GM21576 (cell line): ENCODE measurements around the gene ALLC.
"Not testable (repeated sequence)": the region's sequence is repeated elsewhere in the genome, so short reads cannot be mapped to it uniquely, and the experiment has no call there.

Experiments
- ATAC-seq: cut with Tn5 transposase; IDR thresholded peaks from one replicate; pipeline ENCODE4 v1.9.1; 2021; ENCODE audit warnings: mild to moderate bottlenecking, moderate library complexity; ENCODE audit not compliant: unreplicated experiment

The ALLC gene

DNA sequence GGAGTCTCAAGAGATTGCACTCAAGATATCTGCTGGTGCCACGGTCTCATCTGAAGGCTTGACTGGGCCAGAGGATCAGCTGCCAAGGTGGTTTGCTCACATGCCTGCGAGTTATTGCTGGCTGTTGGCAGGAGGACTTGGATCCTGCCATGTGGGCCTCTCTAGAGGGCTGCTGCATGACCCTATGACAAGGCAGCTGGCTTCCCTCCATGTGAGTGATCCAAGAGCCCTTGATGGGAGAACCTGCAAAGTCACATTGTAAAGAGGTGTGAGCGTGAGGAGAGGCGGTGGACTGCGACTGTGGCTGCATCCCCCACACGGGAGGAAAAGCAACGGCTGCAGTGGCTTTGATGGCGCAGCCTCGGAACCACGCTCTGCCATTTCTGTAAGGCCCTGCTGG lies 4.0 kb upstream of the ALLC start:
- ATAC-seq = no peak

DNA sequence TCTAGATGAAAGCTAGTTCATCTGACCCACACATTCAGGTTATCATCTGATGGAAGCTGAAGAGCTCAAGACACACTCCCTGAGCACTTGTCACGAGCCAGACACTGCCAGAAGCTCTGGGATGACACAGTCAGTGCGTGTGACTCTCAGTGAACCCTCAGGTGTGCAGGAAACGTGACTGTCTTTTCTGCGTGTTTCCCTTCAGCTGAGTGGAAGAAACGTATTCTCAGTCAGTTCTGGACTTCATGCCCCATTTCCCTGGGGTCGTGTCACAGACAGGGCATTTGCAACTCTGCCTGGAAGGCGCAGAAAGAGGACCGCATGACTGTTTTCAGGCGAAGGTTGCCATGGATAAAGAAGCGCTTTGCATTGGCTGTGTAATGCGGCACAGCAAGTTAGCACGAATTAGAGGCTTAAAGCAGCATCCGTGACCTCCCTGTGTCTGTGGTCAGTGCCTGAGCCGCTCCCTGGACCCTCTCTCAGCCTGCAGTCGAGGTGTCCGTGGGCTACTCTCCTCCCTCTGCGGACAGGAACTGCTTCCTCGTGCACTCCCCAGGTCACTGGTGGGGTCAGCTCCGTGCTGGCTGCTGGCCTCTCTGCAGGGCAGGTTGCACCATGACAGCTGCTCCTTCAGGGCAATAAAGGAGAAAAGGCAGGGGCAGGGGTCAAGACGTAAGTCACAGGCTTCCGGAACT lies 3.3 kb upstream of the ALLC start:
- ATAC-seq = no peak

DNA sequence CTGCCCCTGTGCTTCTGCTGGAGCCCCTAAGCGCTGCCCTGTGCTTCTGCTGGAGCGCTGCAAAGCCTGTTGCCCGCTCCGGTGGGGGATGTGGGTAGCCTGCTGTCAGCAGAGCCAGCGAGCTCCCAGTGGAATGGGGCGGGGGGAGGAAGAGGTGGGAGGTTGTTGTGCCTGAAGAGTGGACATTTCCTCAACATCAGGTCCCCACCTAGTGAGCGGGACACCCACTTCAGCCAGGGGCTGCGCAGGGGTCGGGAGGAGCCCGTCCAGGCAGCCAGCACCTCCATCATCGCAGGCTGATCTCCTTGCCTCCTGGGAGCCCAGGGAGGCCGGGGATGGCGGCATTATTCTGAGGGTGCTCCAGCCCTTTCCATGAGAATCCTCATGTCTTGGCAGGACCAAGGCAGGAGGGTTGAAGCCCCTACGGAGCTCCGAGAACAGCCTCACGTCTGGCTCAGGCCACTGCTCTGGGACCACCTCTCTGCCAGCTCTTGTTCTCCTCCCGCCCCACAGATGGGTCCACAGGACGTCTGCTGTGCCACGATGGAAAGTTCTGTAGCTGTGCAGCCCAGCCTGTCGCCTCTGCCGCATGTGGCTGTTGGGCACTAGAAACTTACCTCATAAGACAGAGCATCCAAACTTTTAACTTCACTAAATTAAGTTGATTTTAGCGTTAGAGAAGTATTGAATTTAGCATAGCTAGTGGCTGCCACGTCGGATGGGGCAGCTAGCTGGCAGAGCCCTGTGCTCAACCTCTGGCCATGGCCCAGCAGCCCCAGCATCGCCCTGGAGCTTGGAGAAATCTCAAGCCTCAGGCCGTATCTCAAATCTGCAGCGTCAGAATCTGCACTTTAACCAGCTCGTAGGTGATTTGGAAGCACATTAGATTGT lies 1.9 kb upstream of the ALLC start:
- no peak for ATAC-seq

DNA sequence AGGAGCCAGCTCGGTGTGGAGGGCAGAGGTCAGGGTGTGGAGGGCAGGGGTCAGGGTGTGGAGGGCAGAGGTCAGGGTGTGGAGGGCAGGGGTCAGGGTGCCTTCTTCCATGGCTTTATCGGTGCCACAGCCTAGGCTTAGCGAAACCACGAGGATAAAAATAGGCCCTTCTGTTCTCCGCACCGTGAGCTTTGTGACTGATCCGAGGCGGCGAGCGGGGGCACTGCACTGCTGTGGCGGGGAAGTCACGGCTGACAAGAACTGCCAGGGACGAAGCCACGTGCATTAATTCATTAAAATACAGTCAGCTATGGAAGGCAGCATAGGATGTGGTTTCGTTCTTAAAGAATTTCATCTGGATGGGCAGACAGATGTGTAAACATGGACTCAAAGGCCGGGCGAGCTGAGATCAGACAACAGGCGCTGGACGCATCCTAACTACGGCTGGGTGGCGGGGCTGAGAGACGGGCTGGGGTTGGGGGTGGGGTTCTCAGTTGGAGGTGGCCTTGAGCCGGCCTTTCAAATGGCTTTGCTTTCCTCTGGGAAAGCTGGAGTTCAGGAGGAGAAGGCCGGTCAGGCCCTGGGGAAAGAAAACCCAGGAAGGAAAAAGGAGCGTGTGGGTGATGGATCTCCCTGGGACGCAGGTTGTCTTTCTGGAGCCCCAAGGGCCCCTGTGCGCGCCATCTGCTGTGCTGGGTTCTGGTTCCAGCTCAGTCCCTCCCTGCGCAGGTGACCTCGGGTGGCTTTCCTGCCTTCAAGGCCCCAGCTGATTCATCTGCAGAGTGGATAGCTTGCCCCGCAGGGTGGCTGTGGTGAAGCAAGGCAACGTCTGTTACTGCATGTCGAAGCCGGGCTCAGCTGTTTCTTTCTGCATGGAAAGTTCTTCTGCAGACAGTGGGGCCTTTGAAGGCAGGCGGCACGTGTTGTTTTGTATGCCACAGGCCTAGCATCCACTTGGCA lies 958 bp upstream of the ALLC start:
- no peak for ATAC-seq

DNA sequence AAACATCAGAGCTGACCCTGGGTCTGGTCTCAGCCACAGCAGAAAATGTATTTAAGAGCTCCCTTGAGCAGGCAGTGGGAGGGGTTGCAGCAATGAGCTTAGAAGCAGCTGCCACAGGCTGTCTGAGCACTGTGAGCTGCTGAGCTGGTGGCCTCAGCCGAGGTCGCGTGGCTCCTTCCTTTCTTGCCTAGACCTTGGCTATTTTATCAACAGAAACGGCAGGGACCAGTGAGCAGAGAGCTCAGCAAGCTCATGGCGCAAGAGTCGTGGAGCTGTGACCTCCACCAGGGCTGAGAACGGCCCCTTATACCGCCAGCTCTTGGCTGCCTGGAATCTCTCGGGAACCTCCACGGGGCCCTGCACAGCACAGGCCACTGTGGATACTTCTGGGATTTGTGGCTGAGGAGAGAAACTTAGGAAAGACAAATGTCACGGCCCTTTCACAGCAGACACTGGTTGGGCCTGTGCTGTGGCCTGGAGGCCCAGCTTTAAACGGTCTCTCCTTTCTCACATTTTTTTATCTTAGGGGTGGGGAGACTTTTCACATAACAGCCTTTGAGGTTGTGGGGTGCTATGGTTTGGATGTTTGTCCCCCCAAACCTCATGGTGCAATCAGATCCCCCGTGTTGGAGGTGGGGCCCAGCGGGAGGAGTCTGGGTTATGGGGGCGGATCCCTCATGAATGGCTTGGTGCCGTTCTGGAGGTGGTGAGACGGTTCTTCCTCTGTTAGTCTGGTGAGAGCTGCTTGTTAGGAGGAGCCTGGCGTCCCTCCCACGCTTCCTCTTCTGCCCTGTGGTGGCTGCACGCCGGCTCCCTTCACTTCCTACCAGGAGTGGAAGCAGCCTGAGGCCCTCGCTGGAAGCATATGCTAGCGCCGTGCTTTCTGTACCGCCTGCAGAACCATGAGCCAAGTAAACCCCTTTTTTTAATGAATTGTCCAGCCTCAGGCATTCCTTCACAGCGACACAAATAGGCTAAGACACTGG lies 1.7 kb downstream of the ALLC start:
- ATAC-seq = no peak

DNA sequence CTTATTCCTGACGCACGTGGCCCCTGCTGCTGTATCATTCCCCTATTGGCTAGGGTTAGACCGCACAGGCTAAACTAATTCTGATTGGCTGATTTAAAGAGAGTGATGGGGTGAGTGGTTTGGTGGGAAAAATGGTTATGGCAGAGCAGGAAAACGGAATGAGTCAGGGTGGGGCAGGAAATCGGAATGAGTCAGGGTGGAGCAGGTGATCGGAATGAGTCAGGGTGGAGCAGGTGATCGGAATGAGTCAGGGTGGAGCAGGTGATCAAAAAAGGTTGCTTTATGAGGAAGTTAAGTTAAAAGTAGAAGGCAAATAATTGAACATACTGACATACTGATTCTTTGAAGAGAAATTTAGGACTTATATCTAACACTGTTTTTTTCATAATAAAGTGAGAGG lies 2.6 kb downstream of the ALLC start:
- ATAC-seq = not testable (repeated sequence)

DNA sequence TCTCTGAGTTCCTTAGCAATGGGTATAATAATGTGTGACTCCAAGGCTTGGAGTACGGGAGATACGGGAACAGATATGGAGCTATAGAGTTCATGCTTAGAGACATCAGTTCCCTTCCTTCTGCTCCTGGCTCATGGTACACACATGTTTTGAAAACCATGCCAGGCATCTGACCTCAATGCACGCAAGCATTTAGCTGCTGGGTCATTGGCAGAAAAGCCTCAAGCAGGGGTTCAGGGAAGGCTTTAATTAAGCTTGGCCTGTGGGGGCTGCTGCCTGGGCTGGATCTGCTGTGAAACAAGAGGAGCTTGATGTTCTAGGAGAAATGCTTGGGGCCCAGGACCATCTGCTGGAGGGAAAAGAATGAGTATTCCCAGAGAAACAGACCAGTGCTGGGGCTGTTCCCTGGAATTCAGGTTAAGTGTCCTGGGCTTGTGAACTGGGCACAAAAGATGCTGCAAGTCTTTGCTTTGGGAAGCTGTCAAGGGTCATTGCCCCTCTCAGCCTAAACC lies 3.2 kb downstream of the ALLC start:
- ATAC-seq = no peak

DNA sequence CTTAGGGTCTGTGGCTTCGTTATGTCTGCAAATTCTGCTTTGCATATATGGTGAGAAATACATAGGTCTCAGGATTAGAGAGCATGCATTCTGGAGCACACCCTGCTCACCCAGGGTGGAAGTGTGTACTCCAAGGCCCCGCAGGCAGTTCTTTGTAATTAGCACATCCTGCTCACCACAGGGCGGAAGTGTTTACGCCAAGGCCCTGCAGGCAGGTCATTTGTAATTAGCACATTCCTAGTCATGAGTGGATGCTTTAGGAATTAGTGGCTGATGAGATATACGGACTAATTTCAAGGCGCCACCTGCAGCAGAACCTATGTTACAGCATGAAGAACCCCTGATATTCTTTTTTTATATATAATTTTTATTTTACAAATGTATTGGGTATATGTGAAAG lies 4.2 kb downstream of the ALLC start:
- ATAC-seq = no peak

DNA sequence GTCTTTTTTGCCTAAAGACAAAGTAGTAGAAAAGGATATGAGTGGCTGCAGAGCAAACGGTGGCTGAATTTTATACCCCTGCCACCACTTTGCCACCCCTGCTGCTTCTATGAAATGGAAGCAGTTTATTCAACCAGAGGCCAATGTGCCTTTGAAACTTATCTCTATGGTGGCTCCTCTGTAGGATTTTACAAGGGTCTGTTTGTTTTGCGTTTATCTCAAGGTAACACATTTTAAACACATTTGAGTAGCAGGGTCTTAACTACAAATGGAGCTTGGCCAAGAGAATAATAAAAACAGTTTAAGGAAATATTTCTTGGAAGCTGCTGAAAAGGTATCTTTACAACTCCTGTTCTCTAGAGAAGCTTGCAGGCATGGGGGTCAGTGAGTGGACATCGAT lies 6.1 kb downstream of the ALLC start:
- no peak for ATAC-seq

DNA sequence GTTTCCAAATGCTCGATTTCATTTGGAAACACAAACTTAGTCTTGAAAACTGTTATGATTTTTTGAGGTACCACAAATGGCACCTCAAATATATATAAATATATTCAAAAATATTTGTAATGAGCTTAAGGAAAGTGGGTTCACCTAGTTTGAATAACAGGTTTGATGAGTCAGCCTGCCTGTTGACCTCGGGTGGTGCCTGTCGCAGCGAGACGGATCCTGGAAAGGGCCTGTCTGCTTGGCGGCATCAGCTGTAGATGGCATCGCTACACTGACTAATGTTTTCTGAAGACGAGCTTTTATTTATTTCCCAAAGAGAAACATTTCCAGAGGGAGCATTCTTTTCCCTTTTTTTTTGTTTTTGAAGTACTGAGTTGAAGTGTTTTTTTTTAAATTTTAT lies 6.9 kb downstream of the ALLC start:
- ATAC-seq = no peak

DNA sequence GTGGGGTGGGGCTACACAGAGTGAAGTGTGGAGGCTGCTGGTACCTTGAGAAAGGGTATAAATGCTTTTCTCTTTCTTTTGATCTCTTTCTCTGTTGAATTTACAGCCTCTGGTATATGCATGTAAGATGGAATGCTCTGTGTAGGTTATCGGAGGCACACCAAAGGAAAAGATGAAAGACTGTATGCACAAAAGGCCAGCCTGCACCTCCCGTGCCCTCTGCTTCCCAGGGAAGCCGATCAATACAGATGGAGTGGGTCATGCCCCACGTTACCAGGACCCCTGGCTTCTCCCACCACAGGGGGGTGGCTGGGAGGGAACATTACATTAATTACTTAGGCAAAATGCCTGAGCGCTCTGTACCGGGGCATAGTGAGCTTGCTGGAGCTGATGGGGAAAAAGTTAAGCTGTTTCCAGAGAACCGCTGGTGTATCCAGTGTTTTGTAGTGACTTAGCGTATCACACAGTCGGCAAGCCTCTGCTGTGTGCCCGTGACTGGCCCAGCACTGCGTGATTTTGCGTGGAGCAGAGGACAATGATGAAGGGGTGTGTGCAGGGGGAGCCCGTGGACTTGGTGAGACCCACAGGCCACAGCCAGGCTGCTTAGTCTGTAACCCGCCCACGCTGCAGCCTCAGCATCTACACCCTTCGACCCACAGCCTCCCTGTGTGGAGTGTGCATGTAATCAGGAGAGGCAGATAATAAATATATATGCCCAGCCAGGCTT lies 8.0 kb downstream of the ALLC start:
- no peak for ATAC-seq

DNA sequence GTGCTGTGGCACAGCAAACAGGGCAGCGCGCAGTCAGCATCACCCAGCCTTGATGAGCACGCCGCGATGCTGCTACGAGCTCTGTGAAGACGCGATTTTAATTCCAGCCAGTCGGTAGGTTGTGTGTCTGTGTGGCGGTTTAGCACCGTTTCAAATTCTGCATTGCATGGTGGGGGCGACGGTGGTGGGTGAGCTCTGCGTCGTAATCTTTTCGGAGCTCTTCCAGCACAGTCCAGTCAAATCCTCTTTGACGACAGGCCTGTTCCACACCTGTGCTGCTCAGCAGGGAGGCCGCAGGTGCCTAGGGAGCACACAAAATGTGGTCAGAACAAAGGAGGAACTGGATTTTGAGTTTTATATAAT lies 8.6 kb downstream of the ALLC start:
- ATAC-seq = no peak

DNA sequence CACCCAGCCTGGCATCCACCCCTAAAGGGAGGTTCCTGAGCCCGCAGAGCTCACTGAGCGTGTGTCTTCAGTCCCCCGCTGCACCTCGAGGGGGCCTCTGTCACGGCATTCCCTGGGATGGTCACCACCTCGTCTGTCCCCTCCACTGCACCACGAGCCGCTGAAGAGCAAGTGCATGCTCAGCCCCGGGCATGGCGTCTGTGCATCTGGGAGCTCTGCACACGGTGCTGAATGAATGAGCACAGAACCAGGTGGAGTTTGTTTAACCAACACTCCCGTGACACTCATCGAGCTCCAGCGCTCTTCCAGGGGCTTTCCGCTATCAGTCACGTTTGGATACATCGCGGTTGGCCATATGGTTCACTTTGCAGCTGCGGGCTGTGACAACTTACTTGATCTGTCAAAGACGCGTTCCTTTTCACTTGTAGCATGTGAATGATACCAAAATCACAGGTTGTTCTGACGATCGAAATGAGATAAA lies 9.2 kb downstream of the ALLC start:
- no peak for ATAC-seq

DNA sequence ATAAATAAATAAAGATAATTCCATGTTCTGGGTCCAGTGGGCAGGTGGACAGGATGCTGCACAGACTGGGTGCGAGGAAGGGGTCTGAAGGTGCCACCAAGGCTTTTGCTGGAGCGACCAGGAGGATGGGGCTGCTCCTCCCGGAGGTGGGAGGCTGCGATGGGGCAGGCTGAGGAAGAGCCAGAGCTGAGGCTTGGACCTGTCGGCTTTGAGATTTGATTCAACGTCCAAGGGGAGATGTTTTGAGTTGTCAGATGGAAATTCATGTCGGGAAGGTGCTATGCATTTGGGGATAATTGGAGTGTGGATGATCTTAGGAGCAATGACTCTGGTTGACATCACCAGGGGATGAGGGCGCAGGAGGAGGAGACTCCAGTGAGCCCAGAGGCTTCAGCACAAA lies 11.7 kb downstream of the ALLC start:
- ATAC-seq = no peak

DNA sequence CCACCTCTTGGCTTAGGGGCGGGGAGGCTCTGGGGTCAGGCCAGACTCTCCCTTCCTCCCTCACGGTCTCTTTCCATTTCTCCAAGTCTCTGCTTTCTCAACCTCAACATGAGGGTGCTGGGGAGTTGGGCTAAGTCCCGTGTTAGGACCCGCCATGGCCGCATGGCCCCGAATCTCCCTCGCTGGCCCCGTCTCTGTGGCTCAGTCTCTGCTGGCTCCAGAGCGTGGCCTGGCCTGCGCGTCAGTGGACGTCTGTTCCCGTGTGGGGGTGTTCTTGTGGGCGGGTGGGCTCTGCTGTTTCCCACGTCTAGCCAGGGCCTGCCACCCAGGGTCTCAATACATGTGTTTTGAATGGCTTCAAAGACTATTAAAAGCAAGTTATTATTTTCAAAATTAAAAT lies 12.4 kb downstream of the ALLC start:
- ATAC-seq = no peak

DNA sequence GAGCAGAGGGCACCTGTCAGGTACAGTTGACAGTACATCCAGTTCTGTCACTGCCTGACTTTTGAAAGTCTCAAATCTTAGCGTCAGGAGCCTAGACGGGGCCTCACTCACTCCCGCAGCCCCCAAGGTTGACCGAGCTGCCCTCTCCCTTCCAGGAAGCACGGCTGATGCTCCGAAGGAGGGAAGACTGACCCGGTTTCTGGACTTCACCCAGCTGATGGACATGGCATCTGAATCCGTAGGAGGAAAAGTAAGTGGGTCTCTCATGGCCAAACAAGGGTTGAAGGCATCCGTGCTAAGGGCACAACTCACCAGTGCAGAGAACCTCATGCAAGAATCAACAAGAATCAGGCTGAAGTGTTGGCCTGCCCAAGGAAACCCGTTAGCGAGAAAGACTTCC lies 12.9 kb downstream of the ALLC start:
- ATAC-seq = no peak

DNA sequence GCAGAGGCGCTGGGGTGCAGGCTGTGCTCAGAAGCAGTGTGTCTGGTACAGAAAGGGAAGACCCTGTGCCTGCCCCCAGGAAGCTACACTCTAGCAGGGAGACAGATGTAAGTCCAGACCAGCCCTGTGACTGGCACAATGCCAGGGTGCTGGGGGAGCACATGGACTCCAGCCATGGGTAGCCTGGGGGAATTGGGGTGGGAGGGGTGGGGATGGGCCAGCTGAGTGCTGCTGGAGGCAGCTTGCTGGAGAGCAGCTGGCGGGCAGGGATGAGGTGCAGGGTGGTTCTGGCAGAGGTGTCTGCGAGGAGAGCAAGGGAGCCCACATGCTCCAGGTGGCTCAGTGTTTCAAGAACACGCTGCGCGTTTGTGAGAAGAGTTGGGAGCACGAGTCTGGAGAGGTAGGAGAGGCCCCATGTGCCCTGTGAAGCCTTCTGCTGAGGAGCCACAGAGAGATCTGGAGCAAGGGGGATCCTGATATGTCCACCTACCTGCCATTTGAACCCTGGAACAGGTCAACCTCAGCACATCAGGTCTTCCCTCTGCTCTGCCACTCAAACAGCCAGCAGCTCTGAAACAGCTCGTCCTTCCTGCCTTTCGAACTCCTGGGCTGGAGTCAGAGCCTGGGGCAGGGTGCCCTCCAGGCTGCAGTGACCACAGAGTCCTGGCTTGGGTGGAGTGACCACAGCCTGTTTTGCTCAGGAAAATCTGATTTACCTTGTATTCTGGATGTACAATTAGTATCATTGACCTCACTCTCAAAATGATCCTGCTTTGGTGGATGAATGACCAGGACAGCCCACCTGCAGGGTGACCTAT lies 15.1 kb downstream of the ALLC start:
- ATAC-seq = no peak
